SK-N-SH (cell line): Measurements from ENCODE around the gene SORBS1. TPM values are rescaled to one million over a fixed set of nuclear protein-coding genes. Genes with fewer than 3 reads are reported as not detected.

Source experiments
- CTCF ChIA-PET: fragments of 300-600, 350-600 bp; formaldehyde crosslinking; extraction: SDS; loops from one replicate; lab custom pipeline; 2021; lab: Yijun Ruan, JAX
- POLR2A ChIA-PET: fragments of 350-600 bp; sonication (Branson Sonifier 250); formaldehyde crosslinking; extraction: SDS; loops from one replicate; lab custom pipeline; 2020; ENCODE audit warnings: antibody characterized with exemption, inconsistent platforms; lab: Yijun Ruan, JAX
- DNase-seq: peaks from one replicate; pipeline ENCODE4 v3.0.0; 2012
- H2AFZ ChIP-seq: fragments of 200-600 bp; sonication (generic); 2 replicates; pipeline ENCODE4 v1.8.1; 2016; ENCODE audit warnings: antibody characterized with exemption, mild to moderate bottlenecking, low read depth
- H3F3A ChIP-seq: fragments of 200-600 bp; sonication (generic); replicated peaks from 2 replicates; pipeline ENCODE3; 2016; ENCODE audit warnings: antibody characterized with exemption, mild to moderate bottlenecking; ENCODE audit not compliant: insufficient read depth
- H3K27ac ChIP-seq, 2 experiments: fragments of 200-500 bp in 1 of 2; fragments of 200-600 bp in 1 of 2; sonication (Bioruptor generic) in 1 of 2; sonication (generic), shearing (Covaris generic) in 1 of 2; 2 replicates each; pipeline versions ENCODE4 v1.5.1 to v1.6.1; 2014 to 2016; ENCODE audit warnings: low read depth in 2 of 2, inconsistent platforms in 1 of 2, low read length in 1 of 2, mild to moderate bottlenecking in 1 of 2, mixed read lengths in 1 of 2
- H3K27me3 ChIP-seq: fragments of 200-600 bp; sonication (generic), shearing (Covaris generic); 2 replicates; pipeline ENCODE4 v1.6.1; 2016; ENCODE audit warnings: mixed run types; ENCODE audit not compliant: insufficient read depth
- H3K36me3 ChIP-seq, 2 experiments: fragments of 200-500 bp in 1 of 2; fragments of 200-600 bp in 1 of 2; sonication (Bioruptor generic) in 1 of 2; sonication (generic) in 1 of 2; replicated peaks in 1 of 2; 2 replicates each; pipeline versions ENCODE3 to v1.5.1; 2014 to 2016; ENCODE audit warnings: low read length in 1 of 2, mild to moderate bottlenecking in 1 of 2; ENCODE audit not compliant: insufficient read depth in 2 of 2, control insufficient read depth in 1 of 2
- H3K4me1 ChIP-seq, 2 experiments: fragments of 200-500 bp in 1 of 2; fragments of 200-600 bp in 1 of 2; sonication (Bioruptor generic) in 1 of 2; sonication (generic), shearing (Covaris generic) in 1 of 2; 2 replicates each; pipeline versions ENCODE4 v1.5.1 to v1.6.1; 2014 to 2016; ENCODE audit warnings: low read depth in 1 of 2, low read length in 1 of 2, mixed run types in 1 of 2; ENCODE audit not compliant: insufficient read depth in 2 of 2, control insufficient read depth in 1 of 2
- H3K4me2 ChIP-seq: fragments of 200-600 bp; sonication (generic), shearing (Covaris generic); 2 replicates; pipeline ENCODE4 v1.6.1; 2017; ENCODE audit warnings: mixed run types
- H3K4me3 ChIP-seq, 2 experiments: fragments of 200-500 bp in 1 of 2; fragments of 200-600 bp in 1 of 2; sonication (Bioruptor generic) in 1 of 2; sonication (generic), shearing (Covaris generic) in 1 of 2; 2 replicates each; pipeline versions ENCODE4 v1.5.1 to v1.8.1; 2014 to 2016; ENCODE audit warnings: low read depth in 2 of 2, inconsistent platforms in 1 of 2, low read length in 1 of 2, mild to moderate bottlenecking in 1 of 2, mixed read lengths in 1 of 2, moderate library complexity in 1 of 2
- H3K79me2 ChIP-seq: fragments of 200-600 bp; sonication (generic); 2 replicates; pipeline ENCODE4 v1.8.1; 2017; ENCODE audit warnings: mild to moderate bottlenecking; ENCODE audit not compliant: insufficient read depth
- H3K9ac ChIP-seq: fragments of 200-600 bp; sonication (generic); 2 replicates; pipeline ENCODE4 v1.6.1; 2017; ENCODE audit warnings: mixed run types
- H3K9me2 ChIP-seq: fragments of 200-600 bp; sonication (generic); 2 replicates; pipeline ENCODE4 v1.6.1; 2017; ENCODE audit warnings: mixed run types
- H3K9me3 ChIP-seq: fragments of 200-600 bp; sonication (generic); 2 replicates; pipeline ENCODE4 v1.6.1; 2017; ENCODE audit warnings: mixed run types, mild to moderate bottlenecking, moderate library complexity
- H4K20me1 ChIP-seq: fragments of 200-600 bp; sonication (generic); 2 replicates; pipeline ENCODE4 v1.6.1; 2017; ENCODE audit warnings: mild to moderate bottlenecking, mixed run types; ENCODE audit not compliant: insufficient read depth
- CTCF ChIP-seq: fragments of 200-600 bp; sonication (generic); IDR thresholded peaks from 2 replicates; pipeline ENCODE4 v1.6.1; 2017; ENCODE audit warnings: antibody characterized with exemption, mild to moderate bottlenecking, moderate library complexity
- ELF1 ChIP-seq: IDR thresholded peaks from 2 replicates; pipeline ENCODE4 v1.4.0; 2012
- EP300 ChIP-seq, 2 experiments: IDR thresholded peaks; 2 replicates each; pipeline versions ENCODE4 v1.4.0 to v1.6.1; 2012; ENCODE audit warnings: borderline replicate concordance in 1 of 2, low read depth in 1 of 2, low read length in 1 of 2
- EZH2phosphoT487 ChIP-seq: fragments of 200-600 bp; sonication (generic); IDR thresholded peaks from 2 replicates; pipeline ENCODE4 v1.6.1; 2017; ENCODE audit warnings: low read depth, mixed run types, mild to moderate bottlenecking, antibody characterized with exemption, moderate library complexity, borderline replicate concordance
- FOSL2 ChIP-seq: IDR thresholded peaks from 2 replicates; pipeline ENCODE4 v1.4.0; 2012; ENCODE audit warnings: low read depth, mild to moderate bottlenecking, moderate library complexity, borderline replicate concordance
- GABPA ChIP-seq: IDR thresholded peaks from 2 replicates; pipeline ENCODE4 v1.4.0; 2012; ENCODE audit warnings: low read depth, mild to moderate bottlenecking
- GATA2 ChIP-seq: sonication (generic); formaldehyde crosslinking; IDR thresholded peaks from 2 replicates; pipeline ENCODE4 v1.5.0; 2020; ENCODE audit warnings: mild to moderate bottlenecking, missing genetic modification reagents
- IRF3 ChIP-seq: fragments of 150-350 bp; IDR thresholded peaks from 2 replicates; pipeline ENCODE4 v1.6.1; 2016; ENCODE audit warnings: mild to moderate bottlenecking, low read depth, low read length
- JUND ChIP-seq: IDR thresholded peaks from 2 replicates; pipeline ENCODE4 v1.4.0; 2012
- NFIC ChIP-seq: IDR thresholded peaks from 2 replicates; pipeline ENCODE4 v1.4.0; 2012; ENCODE audit warnings: borderline replicate concordance
- NRF1 ChIP-seq: IDR thresholded peaks from 2 replicates; pipeline ENCODE4 v1.6.1; 2012; ENCODE audit warnings: low read depth, mild to moderate bottlenecking, low read length
- POLR2AphosphoS5 ChIP-seq: IDR thresholded peaks from 2 replicates; pipeline ENCODE4 v1.6.1; 2012; ENCODE audit warnings: low read depth, low read length
- RFX5 ChIP-seq: IDR thresholded peaks from 2 replicates; pipeline ENCODE4 v1.6.1; 2012; ENCODE audit warnings: mild to moderate bottlenecking, improper control_type of control experiment, low read length
- RXRA ChIP-seq: IDR thresholded peaks from 2 replicates; pipeline ENCODE4 v1.4.0; 2012; ENCODE audit warnings: low read depth, mild to moderate bottlenecking, borderline replicate concordance
- YY1 ChIP-seq: IDR thresholded peaks from 2 replicates; pipeline ENCODE4 v1.4.0; 2012; ENCODE audit warnings: low read depth, mild to moderate bottlenecking
- WGBS: methylation state at CpG from one replicate; pipeline ENCODE4 v1.1.6; 2017; ENCODE audit warnings: low lambda C conversion rate; 5-methylcytosine and 5-hydroxymethylcytosine counted together
- polyA plus RNA-seq, 3 experiments: library from polyadenylated mRNA; depleted of rRNA; stranded (reverse); fragments of >200 nt; gene quantifications; 2 replicates each; pipeline ENCODE4 v1.2.3, GENCODE V29; 2012
- TF ChIP-seq, protein P1 (sequence below): IDR thresholded peaks from 2 replicates; pipeline ENCODE4 v1.6.1; 2012; ENCODE audit warnings: mild to moderate bottlenecking, low read depth, low read length, moderate library complexity
- TF ChIP-seq, protein P2 (sequence below): IDR thresholded peaks from 2 replicates; pipeline ENCODE4 v1.4.0; 2012; ENCODE audit warnings: low read depth
- TF ChIP-seq, protein P3 (sequence below): IDR thresholded peaks from 2 replicates; pipeline ENCODE4; 2012

SORBS1 gene
- polyA plus RNA-seq, 1 of the 3 experiments (the other 2 are of a cell fraction): 0.36 TPM

DNA sequence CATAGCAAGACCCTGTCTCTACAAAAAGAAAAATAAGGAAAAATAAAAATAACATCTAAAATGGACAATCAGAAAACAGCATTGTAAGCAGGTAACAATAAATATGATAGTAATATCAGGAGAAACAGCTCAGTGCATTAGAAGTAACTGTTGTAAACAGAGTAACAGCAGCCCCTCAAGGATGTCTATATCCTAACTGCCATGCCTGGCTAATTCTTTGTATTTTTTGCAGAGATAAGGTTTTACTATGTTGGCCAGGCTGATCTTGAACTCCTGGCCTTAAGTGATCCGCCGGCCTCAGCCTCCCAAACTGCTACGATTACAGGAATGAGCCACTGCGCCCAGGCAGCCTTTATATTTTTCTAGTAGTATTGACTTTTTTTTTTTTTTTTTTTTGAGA is 7.5 kb downstream of the SORBS1 start (continued):
- no peak for TF ChIP-seq CTCF

DNA sequence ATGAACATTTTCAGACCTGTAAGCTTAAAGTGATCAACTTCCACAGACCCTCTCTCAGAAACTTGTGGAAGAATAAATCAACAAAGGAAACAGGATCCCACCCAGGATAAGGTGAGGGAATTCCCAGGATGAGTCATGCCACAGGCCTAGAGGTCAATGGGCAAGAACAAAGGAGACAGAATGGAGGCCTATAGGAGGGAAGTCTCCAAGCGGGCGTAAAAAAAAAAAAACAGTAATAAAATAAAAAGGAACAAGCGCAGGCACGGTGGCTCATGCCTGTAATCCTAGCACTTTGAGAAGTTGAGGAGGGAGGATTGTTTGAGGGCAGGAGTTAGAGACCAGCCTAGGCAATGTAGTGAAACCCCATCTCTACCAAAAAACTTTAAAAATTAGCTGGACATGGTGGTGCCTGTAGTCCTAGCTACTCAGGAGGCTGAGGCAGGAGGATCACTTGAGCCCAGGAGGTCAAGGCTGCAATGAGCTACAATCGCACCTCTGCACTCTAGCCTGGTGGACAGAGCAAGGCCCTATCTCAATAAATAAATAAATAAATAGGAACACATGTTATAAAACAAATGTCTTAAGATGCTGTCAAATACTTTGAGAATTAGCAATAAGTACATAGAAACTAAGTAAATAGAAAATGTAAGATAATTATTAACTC is 8.4 kb downstream of the SORBS1 start:
- no peak for DNase-seq
- Histone ChIP-seq H3K9ac (no peak overlapping the region), H3K27ac (no peak overlapping the region), H3K9me2 (no peaks in the 10 kb centered on the region), H3K9me3 (no peaks in the 10 kb centered on the region), H3K27me3 (no peaks in the 10 kb centered on the region; the same call in 1 of the 2 replicates), H3F3A (no peaks in the 10 kb centered on the region), H3K4me1 (no peaks in the 10 kb centered on the region), H3K36me3 (no peaks in the 10 kb centered on the region), H4K20me1 (no peaks in the 10 kb centered on the region), H2AFZ (no peak overlapping the region), H3K4me2 (no peak overlapping the region), H3K4me3 (no peak overlapping the region), H3K79me2 (no peaks in the 10 kb centered on the region)
- TF ChIP-seq NRF1 (no peak), FOSL2 (no peak), IRF3 (no peak), RXRA (no peak), EP300 (IDR thresholded peaks at IDR 0.05; ENCODE audit: borderline replicate concordance in 1 of 2, low read depth in 1 of 2, low read length in 1 of 2) (no peak), ELF1 (no peak), GABPA (no peak), EZH2phosphoT487 (no peak), JUND (no peak), YY1 (no peak), NFIC (no peak), GATA2 (CRISPR knock-in tag) (no peak), RFX5 (no peak), POLR2AphosphoS5 (no peak)
- TF ChIP-seq, protein P1, sequence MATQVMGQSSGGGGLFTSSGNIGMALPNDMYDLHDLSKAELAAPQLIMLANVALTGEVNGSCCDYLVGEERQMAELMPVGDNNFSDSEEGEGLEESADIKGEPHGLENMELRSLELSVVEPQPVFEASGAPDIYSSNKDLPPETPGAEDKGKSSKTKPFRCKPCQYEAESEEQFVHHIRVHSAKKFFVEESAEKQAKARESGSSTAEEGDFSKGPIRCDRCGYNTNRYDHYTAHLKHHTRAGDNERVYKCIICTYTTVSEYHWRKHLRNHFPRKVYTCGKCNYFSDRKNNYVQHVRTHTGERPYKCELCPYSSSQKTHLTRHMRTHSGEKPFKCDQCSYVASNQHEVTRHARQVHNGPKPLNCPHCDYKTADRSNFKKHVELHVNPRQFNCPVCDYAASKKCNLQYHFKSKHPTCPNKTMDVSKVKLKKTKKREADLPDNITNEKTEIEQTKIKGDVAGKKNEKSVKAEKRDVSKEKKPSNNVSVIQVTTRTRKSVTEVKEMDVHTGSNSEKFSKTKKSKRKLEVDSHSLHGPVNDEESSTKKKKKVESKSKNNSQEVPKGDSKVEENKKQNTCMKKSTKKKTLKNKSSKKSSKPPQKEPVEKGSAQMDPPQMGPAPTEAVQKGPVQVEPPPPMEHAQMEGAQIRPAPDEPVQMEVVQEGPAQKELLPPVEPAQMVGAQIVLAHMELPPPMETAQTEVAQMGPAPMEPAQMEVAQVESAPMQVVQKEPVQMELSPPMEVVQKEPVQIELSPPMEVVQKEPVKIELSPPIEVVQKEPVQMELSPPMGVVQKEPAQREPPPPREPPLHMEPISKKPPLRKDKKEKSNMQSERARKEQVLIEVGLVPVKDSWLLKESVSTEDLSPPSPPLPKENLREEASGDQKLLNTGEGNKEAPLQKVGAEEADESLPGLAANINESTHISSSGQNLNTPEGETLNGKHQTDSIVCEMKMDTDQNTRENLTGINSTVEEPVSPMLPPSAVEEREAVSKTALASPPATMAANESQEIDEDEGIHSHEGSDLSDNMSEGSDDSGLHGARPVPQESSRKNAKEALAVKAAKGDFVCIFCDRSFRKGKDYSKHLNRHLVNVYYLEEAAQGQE: no peak
- TF ChIP-seq, protein P2, sequence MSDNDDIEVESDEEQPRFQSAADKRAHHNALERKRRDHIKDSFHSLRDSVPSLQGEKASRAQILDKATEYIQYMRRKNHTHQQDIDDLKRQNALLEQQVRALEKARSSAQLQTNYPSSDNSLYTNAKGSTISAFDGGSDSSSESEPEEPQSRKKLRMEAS: no peak
- TF ChIP-seq, protein P3, sequence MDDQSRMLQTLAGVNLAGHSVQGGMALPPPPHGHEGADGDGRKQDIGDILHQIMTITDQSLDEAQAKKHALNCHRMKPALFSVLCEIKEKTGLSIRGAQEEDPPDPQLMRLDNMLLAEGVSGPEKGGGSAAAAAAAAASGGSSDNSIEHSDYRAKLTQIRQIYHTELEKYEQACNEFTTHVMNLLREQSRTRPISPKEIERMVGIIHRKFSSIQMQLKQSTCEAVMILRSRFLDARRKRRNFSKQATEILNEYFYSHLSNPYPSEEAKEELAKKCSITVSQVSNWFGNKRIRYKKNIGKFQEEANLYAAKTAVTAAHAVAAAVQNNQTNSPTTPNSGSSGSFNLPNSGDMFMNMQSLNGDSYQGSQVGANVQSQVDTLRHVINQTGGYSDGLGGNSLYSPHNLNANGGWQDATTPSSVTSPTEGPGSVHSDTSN: no peak
- POLR2A ChIA-PET: no interaction called here
- WGBS: 79% methylated on average over 5 of the region's 5 CpGs
- CTCF ChIA-PET: no interaction called here
